ENCODE data around the gene CYSRT1.

CYSRT1 gene

DNA sequence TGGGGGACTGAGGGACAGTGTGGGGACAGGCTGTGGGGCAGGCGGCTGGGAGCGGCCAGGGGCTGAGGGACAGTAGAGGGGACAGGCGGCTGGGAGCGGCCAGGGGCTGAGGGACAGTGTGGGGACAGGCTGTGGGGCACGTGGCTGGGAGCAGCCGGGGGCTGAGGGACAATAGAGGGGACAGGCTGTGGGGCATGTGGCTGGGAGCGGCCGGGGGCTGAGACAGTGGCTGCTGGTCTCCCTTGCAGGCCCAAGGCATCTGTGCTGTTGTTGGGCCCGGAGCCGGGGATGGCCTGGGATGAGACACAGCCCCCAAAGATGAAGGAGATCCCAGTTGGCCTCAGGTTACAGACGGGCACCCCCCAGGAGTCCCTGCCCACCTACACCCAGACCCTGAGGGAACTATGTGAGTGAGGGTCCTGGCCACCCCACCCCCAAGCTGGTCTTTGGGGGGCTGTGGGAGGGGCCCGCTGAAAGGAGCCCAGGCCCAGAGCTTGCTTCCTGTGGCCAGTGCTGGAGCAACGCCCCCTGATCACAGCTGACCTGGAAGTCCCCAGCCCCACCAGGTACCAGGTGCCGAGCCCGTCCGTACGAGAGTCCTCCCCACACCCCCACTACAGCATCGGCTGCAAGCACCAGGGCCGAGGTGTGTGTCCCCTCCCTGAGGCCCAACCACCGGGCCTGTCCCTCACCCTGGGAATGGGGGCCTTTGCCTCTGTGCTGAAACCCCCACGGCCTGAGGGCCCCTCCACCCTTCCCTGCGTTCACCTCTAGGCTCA lies 26.7 kb downstream of the CYSRT1 start:
- H3K27ac ChIP-seq: no peak overlapping the region
- no peaks in the 10 kb centered on the region for H3K9me3 ChIP-seq (replicated peaks in 1 of 11)
- H3K4me2 ChIP-seq: no peak overlapping the region
- H4K20me1 ChIP-seq: peaks cover 4 to 19% (median 13%) of the 10 kb centered on the region in 11 experiments; a peak in 20 of 22 replicates
- peaks cover 24 to 62% (median 45%) of the 10 kb centered on the region in 10 experiments for H3K4me1 ChIP-seq
- no peak overlapping the region; a peak in 1 of 22 replicates for H3K9ac ChIP-seq
- peaks cover 2 to 8% (median 6%) of the 10 kb centered on the region in 11 experiments; a peak in 18 of 22 replicates for H3K36me3 ChIP-seq
- no peak overlapping the region for H3K4me3 ChIP-seq
- no peak for TF ChIP-seq Cebpa-rat (IDR thresholded peaks at IDR 0.05)
- no peaks in the 10 kb centered on the region for H3K27me3 ChIP-seq

DNA sequence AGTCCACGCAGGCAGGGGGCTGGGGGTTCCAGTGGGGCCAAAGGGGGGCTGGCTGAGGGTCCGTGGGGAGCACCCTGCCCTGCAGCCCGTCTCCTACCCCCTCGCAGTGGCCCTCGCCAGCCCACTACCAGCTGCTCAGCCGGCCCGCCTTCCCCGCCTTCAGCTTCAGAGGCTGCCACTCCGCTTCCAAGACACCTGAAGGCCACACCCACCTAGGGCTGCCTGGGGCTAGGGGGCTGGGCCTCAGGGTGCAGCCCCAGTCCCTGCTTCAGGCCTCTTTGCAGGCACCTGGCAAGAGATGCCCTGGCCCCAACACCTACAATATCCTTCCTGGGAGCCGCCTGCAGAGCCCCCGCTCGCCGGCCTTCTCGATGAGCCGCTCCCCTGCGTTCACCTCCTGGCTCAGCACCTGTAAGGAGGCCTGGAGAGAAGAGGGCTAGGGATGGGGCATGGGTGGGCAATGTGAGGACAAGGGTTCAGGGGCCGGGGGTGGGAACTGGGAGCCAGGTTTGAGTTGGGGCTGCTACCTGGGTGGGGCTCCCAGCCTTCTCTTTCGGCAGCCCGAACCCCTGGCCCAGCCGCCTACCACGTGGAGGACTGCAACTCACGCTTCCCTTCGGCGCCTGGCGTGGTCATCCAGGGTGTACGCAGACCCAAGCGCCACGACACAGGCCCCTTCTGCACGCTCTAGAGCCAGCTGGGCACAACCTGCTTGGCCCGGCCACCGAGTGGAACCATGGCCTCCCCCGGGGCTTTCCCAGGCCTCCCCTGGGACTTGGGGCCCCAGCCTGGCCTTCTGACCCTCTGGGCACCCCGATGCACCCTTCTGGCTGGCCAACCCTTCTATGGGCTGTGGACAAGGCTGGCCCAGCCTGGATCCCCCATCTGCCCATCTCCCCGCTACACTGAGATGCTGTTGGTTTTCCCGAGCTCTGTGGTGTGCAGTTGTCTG lies 27.9 kb downstream of the CYSRT1 start:
- no peak overlapping the region for H3K27ac ChIP-seq
- H3K9me3 ChIP-seq (replicated peaks in 1 of 11): no peaks in the 10 kb centered on the region
- H3K4me2 ChIP-seq: peak overlapping the region; percentile 95 to 100 (median 99); a peak in 21 of 22 replicates
- TF ChIP-seq Cebpa-rat (IDR thresholded peaks at IDR 0.05): no peak
- peaks cover 10 to 18% (median 14%) of the 10 kb centered on the region in 11 experiments; a peak in 19 of 22 replicates for H3K36me3 ChIP-seq
- no peaks in the 10 kb centered on the region for H3K27me3 ChIP-seq
- H3K4me1 ChIP-seq: peaks cover 33 to 62% (median 52%) of the 10 kb centered on the region in 10 experiments
- peaks cover 7 to 26% (median 19%) of the 10 kb centered on the region in 11 experiments; a peak in 20 of 22 replicates for H4K20me1 ChIP-seq
- peak overlapping the region in 4 of 11 experiments; percentile 88 to 95 (median 94); a peak in 4 of 22 replicates for H3K9ac ChIP-seq
- no peak overlapping the region for H3K4me3 ChIP-seq

DNA sequence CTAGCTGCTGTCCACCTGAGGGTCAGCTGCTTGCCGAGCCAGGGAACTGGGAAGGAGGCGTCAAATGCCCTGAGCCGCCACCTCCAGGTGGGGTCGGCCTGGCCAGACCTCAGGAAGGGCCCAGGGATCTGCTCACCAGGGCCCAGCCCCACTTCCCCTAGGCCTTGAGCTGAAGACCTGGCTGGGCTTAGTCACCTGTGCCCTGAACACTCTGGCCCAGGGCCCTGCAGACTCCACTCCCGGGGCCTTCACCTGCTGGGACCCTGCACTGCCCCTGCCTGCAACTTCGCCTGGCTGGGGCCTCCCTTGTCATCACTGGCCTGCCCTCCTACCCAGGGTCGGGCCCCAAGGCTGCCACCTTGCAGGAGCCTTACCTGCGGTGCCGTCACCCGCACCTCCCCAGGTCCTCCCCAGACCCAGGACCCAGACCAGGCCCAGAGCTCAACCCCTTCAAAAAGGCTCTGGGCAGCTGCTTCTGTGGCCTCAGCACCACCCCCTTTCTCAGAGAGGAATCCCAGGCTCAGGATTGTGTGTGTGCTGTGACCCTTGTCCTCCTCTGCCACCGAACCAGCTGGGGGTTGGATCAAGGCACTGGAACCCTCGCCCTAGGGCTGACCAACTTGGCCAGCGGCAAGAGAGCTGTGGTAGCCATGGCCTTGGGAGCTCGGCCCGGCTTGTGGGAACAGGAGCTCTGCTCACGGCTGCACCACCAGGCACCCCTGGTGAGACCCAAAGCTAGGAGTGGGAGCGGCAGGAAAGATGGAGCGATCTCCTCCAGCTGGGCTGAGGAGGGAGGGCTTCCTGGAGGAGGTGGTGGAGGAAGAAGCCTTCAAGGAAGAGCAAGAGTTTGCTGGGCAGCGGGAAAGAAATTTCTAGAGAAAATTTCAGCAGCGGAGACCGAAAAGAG lies 29.0 kb downstream of the CYSRT1 start:
- Histone ChIP-seq H3K27me3 (no peaks in the 10 kb centered on the region), H3K36me3 (peaks cover 16 to 30% (median 25%) of the 10 kb centered on the region in 11 experiments), H3K4me2 (peak overlapping the region; percentile 95 to 100 (median 99)), H3K27ac (peak overlapping the region in 10 of 11 experiments; percentile 61 to 91 (median 84); a peak in 17 of 22 replicates), H3K9ac (peak overlapping the region; percentile 83 to 97 (median 90)), H3K4me1 (peaks cover 39 to 70% (median 57%) of the 10 kb centered on the region in 10 experiments), H3K4me3 (peak overlapping the region; percentile 86 to 100 (median 97)), H3K9me3 (replicated peaks in 1 of 11) (no peaks in the 10 kb centered on the region), H4K20me1 (peaks cover 8 to 38% (median 19%) of the 10 kb centered on the region in 11 experiments; a peak in 20 of 22 replicates)
- no peak for TF ChIP-seq Cebpa-rat (IDR thresholded peaks at IDR 0.05)

DNA sequence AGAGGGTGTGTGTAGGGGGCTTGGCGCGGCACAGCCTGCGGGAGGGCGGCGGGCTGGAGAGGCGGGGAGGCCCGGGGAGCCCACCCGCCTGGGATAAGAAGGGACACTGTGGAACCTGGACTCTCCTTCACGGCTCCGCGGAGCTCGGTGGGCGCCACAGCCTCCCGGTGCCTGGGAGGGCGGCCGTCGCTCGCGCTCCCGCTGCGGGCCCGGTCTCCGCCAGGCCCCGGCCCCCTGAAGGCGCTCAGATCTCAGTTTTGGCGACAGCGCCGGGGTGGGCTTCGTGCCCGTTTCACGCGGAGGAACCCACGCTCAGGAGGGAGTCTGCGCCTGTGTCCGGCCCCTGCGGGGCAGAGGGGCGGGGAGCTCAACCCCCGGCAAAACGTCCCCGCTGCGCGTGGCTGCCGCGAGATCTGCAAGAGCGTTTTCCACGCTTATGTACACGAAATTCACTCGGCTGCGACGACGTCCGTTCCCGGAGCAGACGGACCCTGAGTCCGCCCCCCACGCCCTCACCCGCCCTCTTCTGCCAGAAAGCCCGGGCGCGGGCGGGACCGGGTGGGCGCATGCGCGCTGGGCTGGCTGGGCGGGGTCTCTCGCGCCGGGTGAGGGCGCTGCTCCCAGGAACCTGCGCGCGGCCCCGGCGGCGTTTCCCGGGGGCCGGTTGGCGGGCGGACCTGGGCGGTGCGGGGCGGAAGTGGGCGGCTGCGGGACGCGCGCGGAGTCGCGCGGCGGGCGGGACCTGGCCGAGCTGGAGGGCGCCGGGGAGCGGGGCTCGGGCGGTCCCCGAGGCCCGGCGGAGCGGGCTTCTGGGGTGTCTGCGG lies 29.9 kb downstream of the CYSRT1 start, which contains the start of gene NELFB:
NELFB (plus strand) TSS at position 704 of the 824 bp plus-strand sequence.
- H3K9ac ChIP-seq: peak within 1 kb of the TSS; percentile 83 to 97 (median 90)
- peak within 1 kb of the TSS; percentile 42 to 91 (median 85); a peak in 21 of 22 replicates for H3K27ac ChIP-seq
- peak within 1 kb of the TSS; percentile 86 to 100 (median 97) for H3K4me3 ChIP-seq
- H4K20me1 ChIP-seq: peaks cover 12 to 41% (median 20%) of the 10 kb centered on the region in 11 experiments; a peak in 20 of 22 replicates
- no peaks in the 10 kb centered on the region for H3K27me3 ChIP-seq
- H3K36me3 ChIP-seq: peaks cover 22 to 38% (median 30%) of the 10 kb centered on the region in 11 experiments
- H3K9me3 ChIP-seq (replicated peaks in 1 of 11): no peaks in the 10 kb centered on the region
- peaks cover 43 to 74% (median 59%) of the 10 kb centered on the region in 10 experiments for H3K4me1 ChIP-seq
- H3K4me2 ChIP-seq: peak within 1 kb of the TSS; percentile 96 to 100 (median 99)
- no peak for TF ChIP-seq Cebpa-rat (IDR thresholded peaks at IDR 0.05)

DNA sequence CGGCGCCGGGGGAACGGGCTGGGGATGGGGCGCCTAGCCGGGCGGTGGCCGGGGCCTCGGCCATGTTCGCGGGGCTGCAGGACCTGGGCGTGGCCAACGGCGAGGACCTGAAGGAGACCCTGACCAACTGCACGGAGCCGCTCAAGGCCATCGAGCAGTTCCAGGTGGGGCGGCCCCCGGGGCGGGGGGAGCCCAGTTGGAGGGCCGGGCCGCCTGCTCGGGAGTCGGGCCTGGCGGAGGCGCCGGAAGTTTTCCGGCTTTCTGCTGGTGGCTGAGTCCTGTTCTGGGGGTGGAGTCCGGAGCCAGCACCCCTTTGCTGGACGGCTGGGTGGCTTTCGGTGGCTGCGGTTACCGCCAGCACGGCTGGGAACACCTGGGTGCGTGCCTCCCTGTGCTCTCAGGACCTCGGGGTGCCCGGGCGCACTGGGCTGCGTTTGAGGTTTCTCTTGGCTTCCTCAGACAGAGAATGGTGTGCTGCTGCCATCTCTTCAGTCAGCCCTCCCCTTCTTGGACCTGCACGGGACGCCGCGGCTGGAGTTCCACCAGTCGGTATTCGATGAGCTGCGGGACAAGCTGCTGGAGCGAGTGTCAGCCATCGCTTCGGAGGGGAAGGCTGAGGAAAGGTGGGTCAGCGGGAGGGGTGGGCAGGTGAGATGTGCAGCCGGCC lies 30.6 kb downstream of the CYSRT1 start:
- Histone ChIP-seq H3K4me3 (peak overlapping the region; percentile 86 to 100 (median 97)), H3K36me3 (peaks cover 22 to 40% (median 30%) of the 10 kb centered on the region in 11 experiments)

DNA sequence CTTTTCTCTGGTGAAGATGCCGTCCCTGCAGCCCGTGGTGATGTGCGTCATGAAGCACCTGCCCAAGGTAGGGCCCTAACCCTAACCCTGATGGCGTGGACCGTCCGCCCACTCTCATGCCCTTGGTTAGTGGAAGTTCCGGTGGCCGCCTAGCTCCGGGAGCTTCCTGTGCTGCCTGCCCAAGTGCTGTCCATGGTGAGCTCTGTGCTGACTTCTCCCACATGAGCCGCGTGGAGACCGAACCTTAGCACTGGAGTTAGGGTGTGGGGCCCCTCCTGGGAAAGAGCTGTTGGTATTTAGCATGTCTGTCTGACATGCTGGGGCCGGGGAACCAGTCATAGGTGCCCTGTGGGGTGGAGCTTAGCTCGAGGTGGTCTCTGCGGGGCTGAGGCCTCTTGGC lies 31.4 kb downstream of the CYSRT1 start:
- H3K36me3 ChIP-seq: peaks cover 24 to 47% (median 38%) of the 10 kb centered on the region in 11 experiments

More for the DNA sequence above, 30.6 kb downstream of the CYSRT1 start:
- no peaks in the 10 kb centered on the region for H3K9me3 ChIP-seq (replicated peaks in 1 of 11)
- H3K9ac ChIP-seq: peak overlapping the region; percentile 83 to 97 (median 90)
- H3K27me3 ChIP-seq: no peaks in the 10 kb centered on the region
- no peak for TF ChIP-seq Cebpa-rat (IDR thresholded peaks at IDR 0.05)
- peak overlapping the region; percentile 42 to 91 (median 85); a peak in 21 of 22 replicates for H3K27ac ChIP-seq
- H4K20me1 ChIP-seq: peaks cover 12 to 41% (median 20%) of the 10 kb centered on the region in 11 experiments; a peak in 20 of 22 replicates
- peak overlapping the region; percentile 94 to 100 (median 98) for H3K4me2 ChIP-seq
- H3K4me1 ChIP-seq: peaks cover 43 to 68% (median 56%) of the 10 kb centered on the region in 10 experiments

More for the DNA sequence above, 31.4 kb downstream of the CYSRT1 start:
- Histone ChIP-seq H3K9me3 (replicated peaks in 1 of 11) (no peaks in the 10 kb centered on the region), H3K27me3 (no peaks in the 10 kb centered on the region), H3K27ac (peak overlapping the region in 5 of 11 experiments; percentile 80 to 91 (median 89); a peak in 7 of 22 replicates), H4K20me1 (peaks cover 12 to 41% (median 20%) of the 10 kb centered on the region in 11 experiments; a peak in 20 of 22 replicates), H3K4me2 (peak overlapping the region; percentile 94 to 100 (median 98)), H3K4me3 (peak overlapping the region; percentile 86 to 100 (median 97)), H3K9ac (peak overlapping the region; percentile 83 to 97 (median 90)), H3K4me1 (peaks cover 43 to 64% (median 52%) of the 10 kb centered on the region in 10 experiments)
- TF ChIP-seq Cebpa-rat (IDR thresholded peaks at IDR 0.05): no peak

All from BLaER1 treated with 17β-estradiol and CSF1 and Interleukin-3, amounts not matched to agents 10 nM and 100 nM (cell line).